ENCODE data around the gene MBNL2.

MBNL2 gene

DNA sequence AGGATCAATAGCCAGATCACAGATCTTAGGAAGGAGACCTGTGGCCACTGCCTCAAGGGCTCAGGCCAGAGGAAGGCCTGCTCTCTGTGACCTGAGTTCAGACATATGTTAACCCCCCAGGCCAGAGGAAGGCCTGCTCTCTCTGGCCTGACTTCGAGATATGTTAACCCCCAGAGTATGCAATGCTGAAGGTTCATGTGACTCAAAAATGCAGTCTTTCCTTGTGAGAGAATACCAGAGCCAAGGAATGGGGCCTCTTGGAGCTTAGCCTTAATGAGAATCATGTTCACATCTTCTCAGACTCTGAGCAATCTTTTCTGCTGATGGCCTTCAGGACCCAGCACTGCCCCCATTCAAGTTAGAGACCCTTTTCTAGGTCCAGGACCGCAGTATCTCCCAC, 36.7 kb downstream of the MBNL2 start:
- no peaks in the 10 kb centered on the region for H3K9me3 ChIP-seq
- no peak for DNase-seq
- no peaks in the 10 kb centered on the region for H3K27me3 ChIP-seq
- 0 out of 2 replicates have a peak, but pooled peaks cover 2% of the 10 kb centered on the region for H3K36me3 ChIP-seq
- TF ChIP-seq, protein P1, sequence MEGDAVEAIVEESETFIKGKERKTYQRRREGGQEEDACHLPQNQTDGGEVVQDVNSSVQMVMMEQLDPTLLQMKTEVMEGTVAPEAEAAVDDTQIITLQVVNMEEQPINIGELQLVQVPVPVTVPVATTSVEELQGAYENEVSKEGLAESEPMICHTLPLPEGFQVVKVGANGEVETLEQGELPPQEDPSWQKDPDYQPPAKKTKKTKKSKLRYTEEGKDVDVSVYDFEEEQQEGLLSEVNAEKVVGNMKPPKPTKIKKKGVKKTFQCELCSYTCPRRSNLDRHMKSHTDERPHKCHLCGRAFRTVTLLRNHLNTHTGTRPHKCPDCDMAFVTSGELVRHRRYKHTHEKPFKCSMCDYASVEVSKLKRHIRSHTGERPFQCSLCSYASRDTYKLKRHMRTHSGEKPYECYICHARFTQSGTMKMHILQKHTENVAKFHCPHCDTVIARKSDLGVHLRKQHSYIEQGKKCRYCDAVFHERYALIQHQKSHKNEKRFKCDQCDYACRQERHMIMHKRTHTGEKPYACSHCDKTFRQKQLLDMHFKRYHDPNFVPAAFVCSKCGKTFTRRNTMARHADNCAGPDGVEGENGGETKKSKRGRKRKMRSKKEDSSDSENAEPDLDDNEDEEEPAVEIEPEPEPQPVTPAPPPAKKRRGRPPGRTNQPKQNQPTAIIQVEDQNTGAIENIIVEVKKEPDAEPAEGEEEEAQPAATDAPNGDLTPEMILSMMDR (IDR thresholded peaks at IDR 0.05; ENCODE audit: low read depth, low read length): no peak
- H3K4me3 ChIP-seq (ENCODE audit: low read depth, low read length): no peak overlapping the region
- H3K4me1 ChIP-seq: peaks cover 45% of the 10 kb centered on the region

DNA sequence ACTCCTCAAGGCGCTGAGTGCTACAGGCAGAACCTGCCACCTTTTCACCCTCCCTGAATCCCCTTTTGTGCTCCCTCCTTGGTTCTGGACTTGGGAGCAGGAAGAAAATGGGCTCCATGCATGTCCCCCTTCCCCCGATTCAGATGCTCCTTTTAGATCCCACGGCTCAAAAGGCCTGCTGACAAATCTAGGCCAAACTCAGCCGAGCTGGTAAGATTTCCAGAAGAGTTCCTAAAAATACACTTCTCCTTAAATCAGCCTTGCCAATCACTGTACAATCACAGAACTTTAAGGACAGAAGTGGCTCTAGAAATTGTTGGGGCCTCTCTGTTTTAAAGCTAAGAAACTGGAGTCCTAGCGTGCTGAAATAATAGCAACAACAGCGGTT, 37.3 kb downstream of the MBNL2 start:
- peaks cover 45% of the 10 kb centered on the region for H3K4me1 ChIP-seq
- no peak for DNase-seq
- H3K9me3 ChIP-seq: no peaks in the 10 kb centered on the region
- TF ChIP-seq, protein P1 (IDR thresholded peaks at IDR 0.05; ENCODE audit: low read depth, low read length): no peak
- no peak overlapping the region for H3K4me3 ChIP-seq (ENCODE audit: low read depth, low read length)
- H3K36me3 ChIP-seq: 0 out of 2 replicates have a peak, but pooled peaks cover 2% of the 10 kb centered on the region
- no peaks in the 10 kb centered on the region for H3K27me3 ChIP-seq

DNA sequence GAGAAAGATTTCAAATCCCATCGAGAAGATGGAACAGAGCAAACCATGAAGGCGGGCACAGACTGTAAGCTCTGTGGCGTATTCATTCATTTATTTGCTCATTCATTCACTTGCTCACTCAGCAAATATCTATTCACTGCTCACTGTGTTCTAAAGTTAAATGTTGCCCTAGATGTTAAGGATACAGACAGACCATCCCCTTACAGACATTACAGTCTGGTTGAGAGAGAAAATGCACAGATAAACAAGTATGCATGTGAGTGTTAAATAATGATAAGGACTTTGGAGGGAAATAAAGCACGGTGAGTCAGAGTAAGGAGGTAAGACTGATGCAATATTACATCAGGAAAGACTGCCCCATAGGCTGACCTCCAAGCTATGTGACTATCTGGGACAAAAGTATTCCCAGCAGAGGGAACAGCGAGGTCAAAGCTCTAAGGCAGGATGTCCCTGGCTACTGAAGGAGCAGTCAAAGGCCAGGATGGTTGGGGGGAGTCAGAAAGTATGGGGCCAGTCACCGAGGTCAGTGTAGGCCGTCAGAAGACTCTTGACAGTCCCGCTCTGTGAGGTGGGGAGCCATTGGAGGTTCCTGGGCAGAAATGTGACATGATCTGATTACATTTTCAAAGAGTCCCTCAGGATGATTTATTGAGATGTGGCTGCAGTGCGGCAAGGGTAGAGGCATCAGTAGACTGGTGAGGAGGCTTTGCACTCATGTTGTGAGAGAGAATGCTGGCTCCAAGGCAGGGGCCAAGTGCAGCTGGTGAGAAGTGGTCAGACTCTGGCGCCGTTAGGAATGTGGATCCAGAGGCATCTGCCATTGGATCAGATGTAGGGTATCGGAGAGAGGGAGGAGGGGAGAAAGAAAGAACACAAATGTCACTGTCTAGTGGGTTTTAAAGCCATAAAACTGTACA, 37.9 kb downstream of the MBNL2 start:
- H3K4me3 ChIP-seq (ENCODE audit: low read depth, low read length): no peak overlapping the region
- no peak for DNase-seq
- TF ChIP-seq, protein P1 (IDR thresholded peaks at IDR 0.05; ENCODE audit: low read depth, low read length): no peak

DNA sequence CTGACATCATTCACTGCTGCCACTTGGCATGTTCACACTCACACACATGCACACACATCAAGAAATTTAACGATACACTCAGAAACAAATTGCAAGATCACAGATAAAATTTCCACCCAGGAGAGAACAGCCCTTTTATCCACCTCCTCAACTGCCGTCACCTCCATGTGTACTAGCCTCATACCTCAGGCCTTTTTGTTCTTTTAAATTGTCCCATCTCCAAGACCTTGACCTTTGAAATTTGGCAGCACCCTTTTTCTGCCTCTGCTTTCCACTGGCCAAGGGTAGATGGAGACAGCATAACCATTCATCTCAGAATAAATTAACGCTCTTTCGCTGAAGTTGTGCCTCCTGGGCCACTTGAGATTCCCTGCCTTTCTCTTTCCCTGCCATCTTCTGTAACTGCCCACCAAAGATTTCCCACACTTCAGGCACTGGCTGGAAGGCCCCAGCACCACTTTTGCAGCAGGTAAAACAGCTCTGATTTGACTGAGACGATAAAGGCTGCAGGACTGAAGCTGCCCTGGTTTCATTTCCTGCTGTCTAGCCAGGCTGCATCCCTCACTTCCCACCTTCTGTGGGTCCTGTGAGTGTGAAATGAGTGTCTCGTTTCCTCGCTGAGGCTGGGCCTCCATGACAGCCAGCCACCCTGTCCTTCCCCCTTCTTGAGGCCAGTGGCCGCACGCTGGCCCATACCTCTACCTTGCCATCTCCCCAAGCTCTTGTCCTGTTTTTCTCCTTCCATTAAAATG, 39.3 kb downstream of the MBNL2 start:
- H3K36me3 ChIP-seq: 0 out of 2 replicates have a peak, but pooled peaks cover 2% of the 10 kb centered on the region
- no peaks in the 10 kb centered on the region for H3K9me3 ChIP-seq
- DNase-seq: no peak
- H3K27me3 ChIP-seq: no peaks in the 10 kb centered on the region
- H3K4me3 ChIP-seq (ENCODE audit: low read depth, low read length): no peak overlapping the region
- TF ChIP-seq, protein P1 (IDR thresholded peaks at IDR 0.05; ENCODE audit: low read depth, low read length): no peak
- peaks cover 30% of the 10 kb centered on the region for H3K4me1 ChIP-seq

More for the DNA sequence above, 37.9 kb downstream of the MBNL2 start:
- Histone ChIP-seq H3K4me1 (peaks cover 39% of the 10 kb centered on the region), H3K9me3 (no peaks in the 10 kb centered on the region), H3K36me3 (0 out of 2 replicates have a peak, but pooled peaks cover 2% of the 10 kb centered on the region), H3K27me3 (no peaks in the 10 kb centered on the region)

DNA sequence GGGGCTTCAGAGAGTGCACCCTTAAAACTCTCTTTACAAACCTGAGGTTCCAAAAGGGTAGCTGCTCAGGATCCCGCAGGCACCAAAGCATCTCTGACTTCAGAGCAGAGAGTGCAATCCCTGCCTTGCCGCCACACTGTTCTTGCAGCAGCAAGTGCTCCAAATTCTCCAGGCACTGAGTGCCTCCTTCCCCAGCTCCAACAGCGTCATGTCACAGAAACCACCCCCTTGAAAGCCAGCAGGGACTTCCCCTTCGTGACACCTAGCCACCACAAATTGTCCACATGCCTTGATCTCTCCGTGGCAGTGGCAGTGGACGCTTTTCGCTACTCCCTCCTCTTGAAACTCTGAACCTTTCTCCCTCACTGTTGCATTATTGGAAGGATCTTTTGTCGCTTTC, 39.9 kb downstream of the MBNL2 start:
- H3K9me3 ChIP-seq: no peaks in the 10 kb centered on the region
- no peak overlapping the region for H3K4me3 ChIP-seq (ENCODE audit: low read depth, low read length)
- TF ChIP-seq, protein P1 (IDR thresholded peaks at IDR 0.05; ENCODE audit: low read depth, low read length): no peak
- no peak for DNase-seq
- H3K36me3 ChIP-seq: peaks cover 2% of the 10 kb centered on the region; the same call in 1 of the 2 replicates
- H3K27me3 ChIP-seq: no peaks in the 10 kb centered on the region
- peaks cover 24% of the 10 kb centered on the region for H3K4me1 ChIP-seq
